ENCODE data around the gene UBE3B.

- TF ChIP-seq EZH2 (IDR thresholded peaks at IDR 0.05; ENCODE audit: borderline replicate concordance, low read length), result no peak
- TF ChIP-seq CTCF (IDR thresholded peaks at IDR 0.05; ENCODE audit: low read length), result no peak
Observed at GRCh38 chr12:109445191-109445609, 32.2 kb upstream of the UBE3B start.

Measured in OCI-LY1 (cell line).